H1 (cell line): Measurements from ENCODE around the gene TBPL2. TPM values are rescaled to one million over a fixed set of nuclear protein-coding genes. Genes with fewer than 3 reads are reported as not detected.

Experiments used
- CTCF ChIA-PET: fragments of 300-600 bp; sonication (Branson Sonifier 250); formaldehyde crosslinking; loops from one replicate; lab custom pipeline; 2021; ENCODE audit not compliant: partially characterized antibody; lab: Charles Lee
- POLR2A ChIA-PET: fragments of 300-600 bp; sonication (Branson Sonifier 250); formaldehyde crosslinking; loops from one replicate; lab custom pipeline; 2021; ENCODE audit warnings: inconsistent platforms; ENCODE audit not compliant: partially characterized antibody; lab: Charles Lee
- DNase-seq, 2 experiments: peaks; one replicate each; pipeline versions ENCODE4 v3.0.0 to v3.0.0-alpha.2; 2010 to 2022; ENCODE audit warnings: low spot score in 2 of 2, low read depth in 1 of 2, mixed read lengths in 1 of 2
- FAIRE-seq: peaks from 2 replicates; lab custom pipeline; 2011; peaks lifted over from hg19 to GRCh38; lab: Jason Lieb, UNC
- H2AFZ ChIP-seq: 2 replicates; pipeline ENCODE4 v1.8.1; 2012; ENCODE audit warnings: low read length, inconsistent platforms
- H2AK5ac ChIP-seq: 2 replicates; pipeline ENCODE4 v1.6.1; 2013; ENCODE audit warnings: low read depth, low read length
- H2BK120ac ChIP-seq: replicated peaks from 2 replicates; pipeline ENCODE3; 2013; ENCODE audit warnings: low read depth, low read length, inconsistent platforms
- H2BK12ac ChIP-seq: 2 replicates; pipeline ENCODE4 v1.6.1; 2013; ENCODE audit warnings: low read depth, low read length
- H2BK15ac ChIP-seq: 2 replicates; pipeline ENCODE4 v1.6.1; 2013; ENCODE audit warnings: low read length
- H2BK20ac ChIP-seq: 2 replicates; pipeline ENCODE4 v1.6.1; 2013; ENCODE audit warnings: low read length
- H2BK5ac ChIP-seq: 2 replicates; pipeline ENCODE4 v1.6.1; 2013; ENCODE audit warnings: low read depth, low read length
- H3K14ac ChIP-seq: 2 replicates; pipeline ENCODE4 v1.6.1; 2013; ENCODE audit warnings: inconsistent platforms; ENCODE audit not compliant: insufficient read length
- H3K18ac ChIP-seq: 2 replicates; pipeline ENCODE4 v1.6.1; 2013; ENCODE audit warnings: low read length; ENCODE audit errors: extremely low read depth
- H3K23ac ChIP-seq: 2 replicates; pipeline ENCODE4 v1.6.1; 2013; ENCODE audit warnings: inconsistent platforms; ENCODE audit not compliant: insufficient read length
- H3K23me2 ChIP-seq: 2 replicates; pipeline ENCODE4 v1.6.1; 2013; ENCODE audit warnings: low read depth, low read length
- H3K27ac ChIP-seq: 2 replicates; pipeline ENCODE4 v1.6.1; 2011; ENCODE audit warnings: low read depth, low read length, inconsistent platforms
- H3K27me3 ChIP-seq, 4 experiments: replicated peaks in 1 of 4; 1 replicate in 1 of 4; 2 replicates in 3 of 4; pipeline versions ENCODE4 v1.6.1 to v1.8.1; 2011 to 2013; ENCODE audit warnings: low read length in 3 of 4, mild to moderate bottlenecking in 3 of 4, inconsistent platforms in 2 of 4, mixed read lengths in 2 of 4, moderate library complexity in 1 of 4; ENCODE audit not compliant: control insufficient read depth in 3 of 4, insufficient read depth in 3 of 4; ENCODE audit errors: extremely low read depth in 1 of 4
- H3K36me3 ChIP-seq, 4 experiments: 2 replicates each; pipeline versions ENCODE4 v1.6.1 to v1.8.1; 2011 to 2013; ENCODE audit warnings: mild to moderate bottlenecking in 4 of 4, low read length in 3 of 4, moderate library complexity in 2 of 4, control low read depth in 1 of 4, inconsistent platforms in 1 of 4; ENCODE audit not compliant: insufficient read depth in 4 of 4, control insufficient read depth in 2 of 4
- H3K4ac ChIP-seq: replicated peaks from 2 replicates; pipeline ENCODE3; 2013; ENCODE audit warnings: low read length, low read depth, mixed read lengths, inconsistent platforms; ENCODE audit not compliant: insufficient read length
- H3K4me1 ChIP-seq, 4 experiments: replicated peaks in 1 of 4; 1 replicate in 1 of 4; 2 replicates in 3 of 4; pipeline versions ENCODE4 v1.6.1 to v1.8.1; 2011 to 2013; ENCODE audit warnings: low read length in 3 of 4, inconsistent platforms in 2 of 4, mixed read lengths in 1 of 4; ENCODE audit not compliant: insufficient read depth in 4 of 4, control insufficient read depth in 3 of 4
- H3K4me2 ChIP-seq, 2 experiments: 2 replicates each; pipeline versions ENCODE4 v1.6.1 to v1.8.1; 2011 to 2013; ENCODE audit warnings: low read depth in 2 of 2, low read length in 2 of 2, control low read depth in 1 of 2, inconsistent platforms in 1 of 2, mild to moderate bottlenecking in 1 of 2; ENCODE audit not compliant: insufficient read depth in 1 of 2
- H3K4me3 ChIP-seq, 4 experiments: fragments of 200-600, 300-600 bp in 1 of 4; sonication (generic), shearing (Covaris generic), sonication (Bioruptor Twin) in 1 of 4; 2 replicates each; pipeline versions ENCODE4 v1.5.1 to v1.8.1; 2011 to 2016; ENCODE audit warnings: low read length in 4 of 4, low read depth in 3 of 4, control low read depth in 2 of 4, inconsistent platforms in 2 of 4, mild to moderate bottlenecking in 2 of 4, mixed read lengths in 1 of 4, moderate library complexity in 1 of 4; ENCODE audit not compliant: insufficient read depth in 2 of 4; ENCODE audit errors: extremely low read depth in 1 of 4
- H3K56ac ChIP-seq: replicated peaks from 2 replicates; pipeline ENCODE3; 2013; ENCODE audit warnings: low read depth, mild to moderate bottlenecking, mixed read lengths, low read length, inconsistent platforms; ENCODE audit not compliant: insufficient read length
- H3K79me1 ChIP-seq: 2 replicates; pipeline ENCODE4 v1.6.1; 2013; ENCODE audit warnings: low read depth, low read length, control low read depth
- H3K79me2 ChIP-seq, 2 experiments: 2 replicates each; pipeline versions ENCODE4 v1.6.1 to v1.8.1; 2012 to 2013; ENCODE audit warnings: low read length in 2 of 2, mild to moderate bottlenecking in 2 of 2, inconsistent platforms in 1 of 2; ENCODE audit not compliant: insufficient read depth in 2 of 2, control insufficient read depth in 1 of 2
- H3K9ac ChIP-seq, 4 experiments: replicated peaks in 1 of 4; 1 replicate in 1 of 4; 2 replicates in 3 of 4; pipeline versions ENCODE4 v1.6.1 to v1.8.1; 2011 to 2013; ENCODE audit warnings: low read depth in 3 of 4, low read length in 3 of 4, control low read depth in 2 of 4, mild to moderate bottlenecking in 2 of 4, moderate library complexity in 2 of 4, inconsistent platforms in 1 of 4; ENCODE audit errors: extremely low read depth in 1 of 4
- H3K9me3 ChIP-seq, 2 experiments: 2 replicates each; pipeline versions ENCODE4 v1.6.1 to v1.8.1; 2012 to 2013; ENCODE audit warnings: mild to moderate bottlenecking in 2 of 2, moderate library complexity in 2 of 2, control low read depth in 1 of 2, inconsistent platforms in 1 of 2, low read depth in 1 of 2, low read length in 1 of 2, mixed read lengths in 1 of 2; ENCODE audit not compliant: insufficient read depth in 2 of 2
- H4K20me1 ChIP-seq, 2 experiments: replicated peaks in 1 of 2; 2 replicates each; pipeline versions ENCODE3 to v1.8.1; 2011 to 2013; ENCODE audit warnings: inconsistent platforms in 2 of 2, low read length in 2 of 2, mild to moderate bottlenecking in 1 of 2; ENCODE audit not compliant: insufficient read depth in 2 of 2, control insufficient read depth in 1 of 2
- H4K5ac ChIP-seq: 2 replicates; pipeline ENCODE4 v1.6.1; 2013; ENCODE audit warnings: low read length, low read depth, mixed read lengths, inconsistent platforms; ENCODE audit not compliant: insufficient read length
- H4K8ac ChIP-seq: 2 replicates; pipeline ENCODE4 v1.8.0; 2013; ENCODE audit warnings: mild to moderate bottlenecking, moderate library complexity, low read length, inconsistent platforms; ENCODE audit not compliant: insufficient read depth; ENCODE audit errors: extremely low read depth
- H4K91ac ChIP-seq: replicated peaks from 2 replicates; pipeline ENCODE3; 2013; ENCODE audit warnings: low read length, mixed read lengths, inconsistent platforms; ENCODE audit not compliant: insufficient read length
- CBX8 ChIP-seq: fragments of 300-800, 300-1000 bp; sonication (generic); IDR thresholded peaks from 2 replicates; pipeline ENCODE4 v1.7.1; 2016; ENCODE audit warnings: low read depth, low read length, borderline replicate concordance
- CEBPB ChIP-seq: IDR thresholded peaks from 2 replicates; pipeline ENCODE4 v1.6.1; 2012; ENCODE audit warnings: low read depth, low read length
- CHD2 ChIP-seq: IDR thresholded peaks from 2 replicates; pipeline ENCODE4 v1.6.1; 2012; ENCODE audit warnings: low read length, improper control_type of control experiment
- CREB1 ChIP-seq: IDR thresholded peaks from 2 replicates; pipeline ENCODE4 v1.6.1; 2012; ENCODE audit warnings: inconsistent platforms
- CTBP2 ChIP-seq: IDR thresholded peaks from 2 replicates; pipeline ENCODE4 v1.7.0; 2011; ENCODE audit warnings: borderline replicate concordance, mild to moderate bottlenecking, moderate library complexity, mixed read lengths, low read length; ENCODE audit not compliant: insufficient read depth, insufficient read length
- EGR1 ChIP-seq: IDR thresholded peaks from 2 replicates; pipeline ENCODE4 v1.6.1; 2011; ENCODE audit warnings: low read depth, low read length, borderline replicate concordance
- JUND ChIP-seq: IDR thresholded peaks from 2 replicates; pipeline ENCODE4 v1.6.1; 2011; ENCODE audit warnings: mild to moderate bottlenecking, improper control_type of control experiment, low read length
- SP2 ChIP-seq: IDR thresholded peaks from 2 replicates; pipeline ENCODE4 v1.6.1; 2012; ENCODE audit warnings: mild to moderate bottlenecking, low read length, inconsistent platforms
- SUZ12 ChIP-seq: fragments of 200-600 bp; sonication (generic); IDR thresholded peaks from 2 replicates; pipeline ENCODE4 v1.6.1; 2012; ENCODE audit warnings: mild to moderate bottlenecking, inconsistent platforms, low read length, moderate library complexity, mixed read lengths
- WGBS, 2 experiments: shearing (Covaris generic) in 1 of 2; methylation state at CpG; one replicate each; pipeline versions ENCODE4 v1.1.6 to v1.1.7; 2013 to 2015; ENCODE audit warnings: low lambda C conversion rate in 2 of 2, mixed read lengths in 2 of 2, inconsistent platforms in 1 of 2, low coverage in 1 of 2, missing lambda C conversion rate in 1 of 2; ENCODE audit not compliant: insufficient replicate concordance in 2 of 2, insufficient coverage in 1 of 2, insufficient read length in 1 of 2; ENCODE audit errors: extremely low coverage in 1 of 2, missing lambda C conversion rate in 1 of 2; 5-methylcytosine and 5-hydroxymethylcytosine counted together
- polyA plus RNA-seq, 7 experiments: library from polyadenylated mRNA; depleted of rRNA in 3 of 7; stranded (reverse) in 5 of 7; unstranded in 2 of 7; fragments of >200 nt in 5 of 7; fragments of 200-250 nt in 2 of 7; gene quantifications; 1 replicate in 5 of 7; 2 replicates in 1 of 7; 4 replicates in 1 of 7; pipeline versions ENCODE4 v1.2.1 to v1.2.3, GENCODE V29; 2011 to 2013; ENCODE audit warnings: missing spikeins in 2 of 7, mixed read lengths in 2 of 7
- total RNA-seq: library from RNA; stranded (reverse); fragmentation: NEBNext Ultra II Directional; extraction: Animal tissue kit (Norgen Biotek cat#: 25700); gene quantifications from 2 replicates; pipeline ENCODE4 v1.2.1, GENCODE V29; 2021
- TF ChIP-seq, protein P1 (sequence below), 3 experiments: IDR thresholded peaks; 1 replicate in 2 of 3; 2 replicates in 1 of 3; pipeline versions ENCODE4 v1.5.1 to v1.6.1; 2011; ENCODE audit warnings: low read length in 3 of 3, mild to moderate bottlenecking in 3 of 3, inconsistent platforms in 2 of 3, low read depth in 1 of 3, moderate library complexity in 1 of 3; ENCODE audit not compliant: insufficient read depth in 1 of 3; ENCODE audit errors: control extremely low read depth in 1 of 3
- TF ChIP-seq, protein P2 (sequence below): IDR thresholded peaks from 2 replicates; pipeline ENCODE4 v1.6.1; 2011; ENCODE audit warnings: low read length, improper control_type of control experiment

The TBPL2 gene
- total and polyA plus RNA-seq, 2 of the 8 experiments (the other 6 are each of a cell fraction or from before 2014, with no cell fraction given): 0.03 TPM; not detected in 1

DNA sequence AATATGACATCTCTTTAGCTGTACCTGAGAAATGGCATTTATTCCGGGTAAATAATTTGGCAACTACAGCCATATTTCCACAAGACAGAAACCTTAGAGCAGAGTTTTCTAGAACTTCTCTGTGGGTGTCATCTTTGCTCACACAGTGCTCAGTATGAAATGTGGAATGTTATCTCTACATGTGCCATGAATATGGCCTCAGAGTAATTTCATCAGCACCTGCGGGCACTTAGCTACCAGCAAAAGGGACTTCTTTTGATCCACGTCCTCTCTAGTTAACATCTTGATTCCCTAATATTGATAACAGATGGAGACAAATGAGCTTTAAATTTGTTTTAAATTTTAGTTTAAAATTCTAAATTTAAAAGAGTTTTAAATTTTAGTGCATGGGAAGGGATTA, 25.9 kb downstream of the TBPL2 start:
- H2BK20ac ChIP-seq: no peak overlapping the region
- H3K27ac ChIP-seq: no peak overlapping the region
- no peak overlapping the region for H2BK5ac ChIP-seq
- H3K23ac ChIP-seq: no peak overlapping the region
- ChIA-PET POLR2A (interaction anchor here (1.2 kb wide), 1 partner anchor 14 kb away, joined by 3 read pairs; no protein-coding TSS in a partner anchor), CTCF (interaction anchor here (1.1 to 5.9 kb wide), 4 partner anchors 12 to 213 kb away, joined by 3 to 65 read pairs (median 26); no protein-coding TSS in a partner anchor)
- H3K4ac ChIP-seq: no peak overlapping the region
- peaks cover 8% of the 10 kb centered on the region; the same call in 1 of the 2 replicates for H3K23me2 ChIP-seq
- no peak overlapping the region for H3K14ac ChIP-seq
- H3K56ac ChIP-seq: no peak overlapping the region
- no peak overlapping the region for H2BK120ac ChIP-seq
- DNase-seq: no peak
- no peak overlapping the region for H4K5ac ChIP-seq
- no peaks in the 10 kb centered on the region for H4K20me1 ChIP-seq
- H2BK12ac ChIP-seq: no peak overlapping the region
- H3K36me3 ChIP-seq: no peaks in the 10 kb centered on the region
- no peak overlapping the region for H3K9ac ChIP-seq
- WGBS, 2 experiments: 81% methylated on average over 3 of the region's 3 CpGs; no CpG with 5 or more reads in 1 of the 2 experiments
- FAIRE-seq: no peak
- no peaks in the 10 kb centered on the region; a peak in 1 of 7 replicates for H3K4me1 ChIP-seq
- no peak overlapping the region for H2AFZ ChIP-seq
- H3K18ac ChIP-seq: no peak overlapping the region
- no peak overlapping the region for H4K91ac ChIP-seq
- H4K8ac ChIP-seq: no peak overlapping the region
- no peaks in the 10 kb centered on the region for H3K27me3 ChIP-seq
- no peak overlapping the region for H3K4me2 ChIP-seq
- no peaks in the 10 kb centered on the region for H3K9me3 ChIP-seq
- H3K79me1 ChIP-seq: no peaks in the 10 kb centered on the region
- no peak overlapping the region for H2AK5ac ChIP-seq
- H3K79me2 ChIP-seq: peaks cover 4 to 20% of the 10 kb centered on the region in 2 experiments; a peak in 3 of 4 replicates
- no peak overlapping the region for H2BK15ac ChIP-seq
- no peak overlapping the region for H3K4me3 ChIP-seq
- TF ChIP-seq CREB1 (no peak), CHD2 (no peak), SP2 (no peak), EGR1 (no peak), CEBPB (no peak), CBX8 (no peak), JUND (no peak), CTBP2 (no peak), SUZ12 (no peak)
- TF ChIP-seq, protein P1, sequence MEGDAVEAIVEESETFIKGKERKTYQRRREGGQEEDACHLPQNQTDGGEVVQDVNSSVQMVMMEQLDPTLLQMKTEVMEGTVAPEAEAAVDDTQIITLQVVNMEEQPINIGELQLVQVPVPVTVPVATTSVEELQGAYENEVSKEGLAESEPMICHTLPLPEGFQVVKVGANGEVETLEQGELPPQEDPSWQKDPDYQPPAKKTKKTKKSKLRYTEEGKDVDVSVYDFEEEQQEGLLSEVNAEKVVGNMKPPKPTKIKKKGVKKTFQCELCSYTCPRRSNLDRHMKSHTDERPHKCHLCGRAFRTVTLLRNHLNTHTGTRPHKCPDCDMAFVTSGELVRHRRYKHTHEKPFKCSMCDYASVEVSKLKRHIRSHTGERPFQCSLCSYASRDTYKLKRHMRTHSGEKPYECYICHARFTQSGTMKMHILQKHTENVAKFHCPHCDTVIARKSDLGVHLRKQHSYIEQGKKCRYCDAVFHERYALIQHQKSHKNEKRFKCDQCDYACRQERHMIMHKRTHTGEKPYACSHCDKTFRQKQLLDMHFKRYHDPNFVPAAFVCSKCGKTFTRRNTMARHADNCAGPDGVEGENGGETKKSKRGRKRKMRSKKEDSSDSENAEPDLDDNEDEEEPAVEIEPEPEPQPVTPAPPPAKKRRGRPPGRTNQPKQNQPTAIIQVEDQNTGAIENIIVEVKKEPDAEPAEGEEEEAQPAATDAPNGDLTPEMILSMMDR (IDR thresholded peaks at IDR 0.05; ENCODE audit: control extremely low read depth in 1 of 3, insufficient read depth in 1 of 3, low read depth in 1 of 3, low read length in 3 of 3): no peak
- TF ChIP-seq, protein P2, sequence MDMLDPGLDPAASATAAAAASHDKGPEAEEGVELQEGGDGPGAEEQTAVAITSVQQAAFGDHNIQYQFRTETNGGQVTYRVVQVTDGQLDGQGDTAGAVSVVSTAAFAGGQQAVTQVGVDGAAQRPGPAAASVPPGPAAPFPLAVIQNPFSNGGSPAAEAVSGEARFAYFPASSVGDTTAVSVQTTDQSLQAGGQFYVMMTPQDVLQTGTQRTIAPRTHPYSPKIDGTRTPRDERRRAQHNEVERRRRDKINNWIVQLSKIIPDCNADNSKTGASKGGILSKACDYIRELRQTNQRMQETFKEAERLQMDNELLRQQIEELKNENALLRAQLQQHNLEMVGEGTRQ: no peak
